Measurements from ENCODE around the gene ZNF205.

DNA sequence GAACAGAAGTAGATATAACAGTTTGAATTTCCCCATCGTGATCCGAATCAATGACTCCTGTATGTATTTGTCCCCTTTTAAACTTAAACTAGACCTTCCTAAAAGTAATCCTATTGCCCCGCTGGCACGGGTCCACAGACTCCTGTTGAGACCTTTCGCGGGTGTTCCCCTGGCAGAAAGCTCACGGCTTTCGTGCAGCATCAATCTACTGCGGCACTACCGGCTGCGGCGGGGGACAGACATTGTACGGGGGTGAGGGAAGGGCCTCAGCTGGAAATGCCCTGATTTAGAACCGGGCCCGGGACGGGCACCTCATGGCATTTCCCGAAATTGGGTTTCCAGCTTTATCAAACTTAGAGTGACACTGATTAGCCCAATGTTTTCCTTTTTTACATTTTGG lies 32.4 kb upstream of the ZNF205 start:
- TF ChIP-seq EZH2phosphoT487 (IDR thresholded peaks at IDR 0.05) (no peak), EZH2 (IDR thresholded peaks at IDR 0.05) (no peak)
- TF ChIP-seq, protein P1, sequence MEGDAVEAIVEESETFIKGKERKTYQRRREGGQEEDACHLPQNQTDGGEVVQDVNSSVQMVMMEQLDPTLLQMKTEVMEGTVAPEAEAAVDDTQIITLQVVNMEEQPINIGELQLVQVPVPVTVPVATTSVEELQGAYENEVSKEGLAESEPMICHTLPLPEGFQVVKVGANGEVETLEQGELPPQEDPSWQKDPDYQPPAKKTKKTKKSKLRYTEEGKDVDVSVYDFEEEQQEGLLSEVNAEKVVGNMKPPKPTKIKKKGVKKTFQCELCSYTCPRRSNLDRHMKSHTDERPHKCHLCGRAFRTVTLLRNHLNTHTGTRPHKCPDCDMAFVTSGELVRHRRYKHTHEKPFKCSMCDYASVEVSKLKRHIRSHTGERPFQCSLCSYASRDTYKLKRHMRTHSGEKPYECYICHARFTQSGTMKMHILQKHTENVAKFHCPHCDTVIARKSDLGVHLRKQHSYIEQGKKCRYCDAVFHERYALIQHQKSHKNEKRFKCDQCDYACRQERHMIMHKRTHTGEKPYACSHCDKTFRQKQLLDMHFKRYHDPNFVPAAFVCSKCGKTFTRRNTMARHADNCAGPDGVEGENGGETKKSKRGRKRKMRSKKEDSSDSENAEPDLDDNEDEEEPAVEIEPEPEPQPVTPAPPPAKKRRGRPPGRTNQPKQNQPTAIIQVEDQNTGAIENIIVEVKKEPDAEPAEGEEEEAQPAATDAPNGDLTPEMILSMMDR (IDR thresholded peaks at IDR 0.05) = no peak
